ENCODE measurements around the gene LPCAT4.

The LPCAT4 gene

DNA sequence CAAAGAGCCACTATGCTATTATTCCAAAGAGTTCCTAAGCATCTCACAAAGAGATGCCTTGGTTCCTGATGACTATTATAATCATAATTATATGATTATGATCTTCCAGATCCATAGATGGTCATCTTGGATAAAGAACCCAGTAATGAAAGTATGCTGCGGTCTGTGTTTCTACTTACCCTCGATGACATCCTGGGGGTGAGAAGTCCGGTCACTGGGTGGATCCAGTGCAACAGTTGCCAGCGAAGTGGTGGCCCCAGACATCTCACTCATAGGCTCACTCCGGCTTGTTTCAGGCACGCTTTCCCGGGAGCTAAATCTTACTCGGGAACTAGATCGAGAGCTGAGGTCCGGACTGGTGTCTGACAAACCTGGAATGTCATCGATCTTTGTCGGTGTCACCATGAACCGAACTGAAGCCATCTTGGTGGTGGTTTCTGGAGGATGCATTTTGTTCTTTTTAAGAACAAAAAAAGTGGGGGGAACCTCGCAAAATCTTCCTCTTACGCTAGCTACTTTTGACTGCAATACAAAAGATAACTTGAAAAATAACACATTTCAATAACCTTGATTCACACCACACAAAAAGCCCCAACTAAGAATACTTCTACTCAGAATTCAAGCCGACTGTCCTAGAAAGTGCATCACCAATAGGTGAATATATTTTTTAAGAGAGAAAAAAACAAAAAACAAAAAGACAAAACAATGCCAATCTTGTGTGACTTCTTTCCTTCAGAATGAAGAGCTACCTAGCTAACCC, 30.6 kb downstream of the LPCAT4 start:
- DNase-seq = no peak

DNA sequence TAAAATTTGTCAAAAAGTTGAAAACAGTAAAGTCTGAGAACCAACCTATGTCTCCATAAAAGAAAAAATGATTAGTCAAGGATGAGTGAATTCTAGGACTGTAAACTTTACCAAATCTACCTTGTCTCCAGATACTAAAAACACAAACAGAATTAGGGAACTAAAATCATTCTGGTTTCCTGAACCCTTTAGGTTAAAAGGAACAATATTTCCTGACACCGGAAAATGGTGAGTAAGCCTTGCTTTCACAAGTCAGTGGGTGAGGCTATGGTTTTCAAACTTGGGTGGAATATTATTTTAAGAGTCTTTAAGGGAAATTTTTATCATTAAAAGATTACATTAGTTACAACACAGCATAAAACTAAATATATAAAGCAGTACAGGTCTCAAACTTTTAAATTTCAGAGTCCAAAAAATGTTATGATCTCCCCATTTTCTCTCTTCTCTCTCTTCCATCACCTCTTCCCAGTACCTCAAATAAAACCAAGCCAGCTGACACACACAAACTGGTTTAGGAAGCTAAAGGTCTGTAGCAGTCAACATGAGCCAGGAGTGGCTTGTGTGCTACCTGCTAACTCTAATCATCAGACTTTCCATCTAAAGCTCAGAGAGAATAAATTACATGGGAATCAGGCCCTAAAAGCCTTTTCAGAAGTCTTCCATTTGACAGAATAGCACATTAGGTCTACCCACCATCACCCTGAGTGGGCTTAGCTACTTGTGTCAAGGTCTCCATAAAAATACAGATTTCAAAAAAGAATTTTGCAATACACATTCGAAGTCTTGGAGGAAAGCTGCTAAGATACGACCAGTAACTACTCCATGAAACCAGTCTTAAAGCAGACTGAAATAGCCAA, 31.6 kb downstream of the LPCAT4 start:
- no peak for DNase-seq

DNA sequence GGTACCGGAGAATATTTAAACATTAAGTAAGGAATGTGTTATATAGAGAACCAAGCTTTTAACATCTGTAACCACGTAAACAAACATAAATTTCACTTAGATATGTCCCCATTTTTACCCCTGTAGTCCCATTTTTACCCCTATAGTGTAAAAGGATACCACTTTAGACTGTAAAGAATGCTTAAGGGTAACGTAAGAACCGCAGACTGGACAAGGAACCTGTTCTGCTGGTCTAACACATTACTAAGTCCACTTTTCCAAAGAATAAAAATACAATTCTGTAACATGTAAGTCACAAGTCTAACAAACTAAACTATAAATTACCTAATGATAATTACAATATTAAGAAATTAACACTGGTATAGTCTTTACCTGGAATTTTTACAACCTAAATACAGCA, 32.3 kb downstream of the LPCAT4 start:
- no peak for DNase-seq

DNA sequence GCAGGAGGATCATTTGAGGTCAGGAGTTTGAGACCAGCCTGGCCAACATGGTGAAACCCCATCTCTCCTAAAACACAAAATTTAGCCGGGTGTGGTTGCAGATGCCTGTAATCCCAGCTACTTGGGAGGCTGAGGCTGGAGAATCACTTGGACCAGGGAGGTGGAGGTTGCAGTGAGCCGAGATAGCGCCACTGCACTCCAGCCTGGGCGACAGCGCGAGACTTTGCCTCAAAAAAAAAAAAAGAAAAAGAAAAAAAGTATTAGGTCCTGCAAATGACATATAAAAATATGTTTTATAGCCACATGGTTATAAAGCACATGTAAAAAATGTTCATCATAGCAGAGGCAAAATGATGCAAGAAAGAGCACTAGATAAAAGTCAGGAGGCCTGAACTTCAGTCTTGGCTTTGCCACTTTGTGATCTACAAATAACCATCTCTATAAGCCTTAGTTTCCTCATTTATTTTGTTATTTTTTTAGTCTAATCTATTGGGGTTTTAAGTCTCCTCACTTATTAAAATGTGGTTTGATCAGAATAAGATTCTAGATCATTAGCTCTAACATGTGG, 34.4 kb downstream of the LPCAT4 start:
- DNase-seq = no peak

DNA sequence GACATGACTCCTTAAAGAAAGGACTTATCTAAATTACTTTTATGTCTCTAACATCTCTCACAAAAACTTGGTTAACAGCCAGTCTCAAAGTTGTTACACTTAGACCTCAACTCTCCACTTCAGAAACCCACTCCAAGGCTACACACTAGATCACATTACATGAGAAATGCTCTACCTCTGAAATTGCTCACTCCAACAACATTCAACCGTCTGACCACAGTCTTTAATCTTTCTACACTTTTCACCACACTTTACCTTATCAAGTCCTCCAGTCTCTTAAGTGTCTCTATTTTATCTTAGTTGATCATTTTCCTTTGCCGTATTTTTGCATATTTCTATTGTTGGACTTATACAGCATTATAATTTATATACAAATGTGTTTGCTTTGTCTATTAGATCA, 35.2 kb downstream of the LPCAT4 start:
- no peak for DNase-seq

DNA sequence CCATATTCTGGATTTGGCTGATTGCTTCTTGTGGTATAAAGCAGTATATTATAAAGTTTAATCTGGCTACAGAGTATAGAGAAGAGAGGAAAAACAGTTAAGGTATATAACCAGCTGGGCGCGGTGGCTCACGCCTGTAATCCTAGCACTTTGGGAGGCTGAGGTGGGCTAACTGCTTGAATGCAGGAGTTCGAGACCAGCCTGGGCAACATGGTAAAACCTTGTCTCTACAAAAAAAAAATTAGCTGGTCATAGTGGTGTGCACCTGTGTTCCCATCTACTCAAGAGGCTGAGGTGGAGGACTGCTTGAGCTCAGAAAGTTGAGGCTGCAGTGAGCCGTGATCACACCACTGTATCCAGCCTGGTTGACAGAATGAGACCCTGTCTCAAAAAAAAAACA, 36.7 kb downstream of the LPCAT4 start:
- no peak for DNase-seq

DNA sequence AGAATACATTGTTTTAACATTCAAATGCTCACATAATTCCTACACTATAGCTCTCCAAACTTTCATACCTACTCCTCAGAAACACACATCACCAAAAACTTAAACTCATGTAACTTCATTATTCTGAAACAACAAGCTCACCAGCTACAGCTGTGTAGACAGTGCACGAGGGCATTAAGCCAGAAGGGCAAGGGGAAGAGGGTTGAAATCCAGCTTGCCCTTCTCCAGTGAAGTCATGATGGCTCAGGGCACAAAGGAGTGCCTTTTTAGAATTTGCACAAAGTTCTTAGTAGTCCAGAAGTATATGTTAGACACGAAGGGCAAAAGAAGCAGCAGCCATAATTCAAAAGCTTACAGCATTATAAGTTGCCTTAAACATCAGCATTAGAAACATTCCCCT, 38.0 kb downstream of the LPCAT4 start:
- DNase-seq = no peak

DNA sequence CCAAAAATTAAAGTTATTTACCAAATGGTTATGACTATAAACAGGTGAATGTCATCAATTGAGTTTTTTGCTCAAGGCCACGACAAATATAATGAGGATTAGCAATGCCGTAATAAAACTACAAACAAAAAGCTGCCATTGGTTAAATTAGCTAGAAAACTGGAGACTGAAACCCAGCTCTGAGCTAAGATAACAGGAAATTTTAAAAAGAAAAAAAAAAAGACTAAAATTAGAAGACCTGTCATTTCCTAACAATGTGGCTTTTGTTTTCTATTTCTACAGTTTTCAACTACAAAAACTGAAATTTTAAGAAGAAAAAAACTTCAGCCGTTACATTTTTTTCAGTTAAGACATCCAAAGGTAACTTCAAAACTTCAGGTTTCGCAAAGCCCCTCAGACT, 39.1 kb downstream of the LPCAT4 start:
- no peak for DNase-seq

DNA sequence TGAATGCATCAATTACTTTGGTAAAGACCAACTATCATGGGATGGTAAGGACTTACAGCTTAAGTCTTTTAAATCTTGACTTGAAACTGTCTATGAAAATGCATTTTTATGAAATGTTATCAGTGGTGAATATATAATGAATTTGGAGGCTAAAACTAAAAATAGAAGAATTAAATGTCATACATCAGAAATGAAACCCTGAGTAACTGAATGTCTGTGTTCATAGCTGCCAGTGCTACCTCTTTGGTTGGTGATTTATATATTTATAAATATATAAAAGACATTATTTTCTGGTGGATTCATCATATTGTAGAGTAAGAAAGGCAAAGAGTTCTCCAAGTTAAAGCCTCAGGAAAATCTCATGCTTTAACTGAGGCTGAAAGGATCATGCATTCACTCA, 41.6 kb downstream of the LPCAT4 start:
- DNase-seq = no peak

DNA sequence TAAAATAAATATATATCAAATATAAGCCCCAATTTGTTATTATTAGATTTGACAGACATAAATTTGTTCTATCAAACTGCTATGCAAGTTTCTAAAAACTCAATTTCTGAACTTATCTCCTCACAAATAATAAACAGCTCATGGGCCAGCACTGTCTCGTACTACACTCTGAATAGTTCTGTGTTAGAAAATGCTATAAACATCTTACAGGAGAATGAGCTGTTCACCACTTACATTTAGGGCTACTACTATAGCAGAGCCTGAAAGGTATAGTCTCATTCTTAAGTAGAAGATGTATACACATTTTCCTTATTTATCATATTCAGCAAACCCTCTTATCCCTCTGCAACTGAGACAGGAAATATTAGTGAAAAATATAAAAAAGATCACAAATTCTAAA, 42.1 kb downstream of the LPCAT4 start:
- DNase-seq = no peak

DNA sequence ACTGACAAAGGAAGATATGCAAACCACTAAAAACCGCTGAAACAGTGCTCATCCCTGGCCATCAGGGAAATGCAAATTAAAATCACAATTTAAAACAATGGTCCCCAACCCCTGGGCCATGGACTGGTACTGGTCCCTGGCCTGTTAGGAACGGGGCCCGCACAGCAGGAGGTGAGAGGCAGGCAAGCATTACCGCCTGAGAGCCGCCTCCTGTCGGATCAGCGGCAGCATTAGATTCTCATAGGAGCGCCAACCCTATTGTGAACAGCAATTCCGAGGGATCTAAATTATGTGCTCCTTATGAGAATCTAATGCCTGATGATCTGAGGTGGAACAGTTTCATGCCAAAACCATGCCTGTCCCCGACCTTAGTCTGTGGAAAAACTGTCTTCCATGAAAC, 43.8 kb downstream of the LPCAT4 start:
- DNase-seq = no peak

DNA sequence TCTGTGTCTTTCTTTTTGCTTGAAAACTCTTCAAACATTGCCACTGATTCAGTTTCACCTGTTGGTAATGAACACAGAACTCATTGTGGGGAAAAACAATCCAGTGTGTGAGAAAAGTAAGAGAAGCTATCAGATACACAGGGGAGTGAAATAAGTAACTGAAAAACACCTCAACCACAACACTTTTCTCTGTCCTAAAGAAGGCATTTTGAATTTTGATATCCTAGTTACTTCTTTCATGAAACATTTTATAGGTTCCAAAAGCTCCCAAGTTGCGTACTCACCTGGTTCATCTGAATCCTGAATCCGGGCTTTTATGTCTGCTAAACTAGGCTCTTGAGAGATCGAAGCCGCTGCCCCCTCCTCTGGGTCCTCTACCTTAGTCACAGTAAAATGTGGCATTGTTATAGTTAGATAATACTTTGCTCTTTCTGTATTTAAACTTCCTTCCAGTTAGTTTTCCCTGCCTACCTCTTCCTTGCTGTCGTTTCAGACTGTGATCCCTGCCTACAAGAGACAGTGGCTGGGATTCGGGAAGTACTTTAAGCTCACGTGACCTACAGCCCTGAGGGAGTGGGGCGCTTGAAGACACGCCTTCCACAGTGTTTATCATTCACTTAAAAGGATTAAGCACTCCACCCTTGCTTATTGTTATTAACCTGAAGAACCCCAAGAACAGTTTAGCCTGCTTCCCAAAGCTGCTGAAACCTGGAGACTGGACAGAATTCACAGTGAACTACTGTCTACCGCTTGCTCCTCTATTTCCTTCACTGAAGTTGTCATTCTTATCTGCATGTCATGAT, 48.5 kb downstream of the LPCAT4 start:
- DNase-seq = peak; percentile 65

DNA sequence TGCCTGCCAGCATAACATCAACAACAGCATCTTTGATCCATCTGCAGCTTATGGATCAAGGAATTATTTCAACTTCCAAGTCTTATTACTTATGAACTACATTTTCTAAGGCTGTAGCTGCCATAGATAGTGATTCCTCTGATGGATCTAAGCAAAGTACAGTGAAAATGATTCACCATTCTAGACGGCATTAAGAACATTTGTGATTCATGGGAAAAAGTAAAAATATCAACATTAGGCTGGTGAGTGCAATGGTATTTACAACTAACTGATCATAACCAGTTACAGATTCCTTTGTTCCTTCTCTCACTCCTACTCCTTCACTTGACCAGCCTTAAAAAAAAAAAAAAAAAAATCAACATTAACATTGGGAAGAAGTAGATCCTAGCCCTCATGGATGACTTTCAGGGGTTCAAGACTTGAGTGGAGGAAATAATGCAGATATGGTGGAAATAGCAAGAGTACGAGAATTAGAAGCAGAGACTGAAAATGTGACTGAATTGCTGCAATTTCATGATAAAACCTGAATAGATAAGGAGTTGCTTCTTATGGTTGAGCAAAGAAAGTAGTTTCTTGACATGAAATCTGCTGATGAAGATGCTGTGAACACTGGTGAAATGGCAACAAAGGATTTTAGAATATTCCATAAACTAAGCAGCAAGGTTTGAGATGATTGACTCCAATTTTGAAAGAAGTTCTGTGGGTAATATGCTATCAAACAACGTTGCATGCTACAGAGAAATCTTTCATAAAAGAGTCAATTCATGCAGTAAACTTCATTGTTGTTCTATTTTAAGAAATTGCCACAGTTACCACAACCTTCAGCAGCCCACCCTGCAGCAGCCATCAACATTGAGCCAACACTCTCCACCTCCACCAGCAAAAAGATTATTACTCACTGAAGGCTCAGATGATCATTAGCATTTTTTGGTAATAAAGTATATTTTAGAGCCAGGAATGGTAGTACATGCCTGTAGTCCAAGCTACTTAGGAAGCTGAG, 52.2 kb downstream of the LPCAT4 start:
- no peak for DNase-seq

DNA sequence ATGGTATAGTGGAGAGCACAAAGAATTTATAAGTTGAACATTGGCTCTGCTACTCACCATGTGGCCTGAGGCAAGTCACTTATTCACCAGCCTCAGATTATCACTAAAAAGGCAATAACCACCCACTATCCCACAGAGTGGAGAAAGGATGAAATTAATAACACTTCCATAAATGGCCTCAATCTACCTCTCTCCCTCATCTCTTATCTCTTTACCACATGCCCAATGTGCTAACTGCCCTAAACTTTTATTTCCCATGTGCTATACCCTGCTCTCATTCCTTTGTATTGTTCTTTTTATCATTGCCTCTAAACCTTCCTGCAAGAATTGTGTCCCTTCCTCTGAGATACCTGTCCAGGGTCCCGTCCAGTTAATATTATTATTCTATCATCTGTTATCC, 55.4 kb downstream of the LPCAT4 start:
- DNase-seq = no peak
